Activated T-cell treated with anti-CD3 and anti-CD28 coated beads for 24 hours (primary cell): ENCODE measurements around the gene PFKL.

Experiments
- DNase-seq: peaks from one replicate; pipeline ENCODE4 v3.0.0-alpha.2; 2020; ENCODE audit warnings: low read depth

Gene PFKL

DNA sequence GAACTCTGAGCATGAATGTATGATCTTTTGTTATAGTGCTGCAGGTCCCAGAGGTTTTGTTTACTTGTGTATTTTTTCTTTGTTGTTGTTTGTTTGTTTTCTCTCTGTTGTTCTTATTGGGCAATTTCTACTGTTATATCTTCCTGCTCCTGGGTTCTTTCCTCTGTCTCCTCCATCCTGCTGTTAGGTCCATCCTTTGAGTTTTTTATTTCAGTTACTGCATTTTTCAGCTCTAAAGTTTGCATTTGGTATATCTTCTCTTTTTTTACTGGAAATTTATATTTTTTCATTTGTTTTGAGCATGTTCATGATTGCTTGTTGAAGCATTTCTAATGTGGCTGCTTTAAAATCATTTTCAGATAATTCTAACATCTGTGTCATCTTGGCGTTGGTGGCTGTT, 63.4 kb downstream of the PFKL start:
- no peak for DNase-seq

DNA sequence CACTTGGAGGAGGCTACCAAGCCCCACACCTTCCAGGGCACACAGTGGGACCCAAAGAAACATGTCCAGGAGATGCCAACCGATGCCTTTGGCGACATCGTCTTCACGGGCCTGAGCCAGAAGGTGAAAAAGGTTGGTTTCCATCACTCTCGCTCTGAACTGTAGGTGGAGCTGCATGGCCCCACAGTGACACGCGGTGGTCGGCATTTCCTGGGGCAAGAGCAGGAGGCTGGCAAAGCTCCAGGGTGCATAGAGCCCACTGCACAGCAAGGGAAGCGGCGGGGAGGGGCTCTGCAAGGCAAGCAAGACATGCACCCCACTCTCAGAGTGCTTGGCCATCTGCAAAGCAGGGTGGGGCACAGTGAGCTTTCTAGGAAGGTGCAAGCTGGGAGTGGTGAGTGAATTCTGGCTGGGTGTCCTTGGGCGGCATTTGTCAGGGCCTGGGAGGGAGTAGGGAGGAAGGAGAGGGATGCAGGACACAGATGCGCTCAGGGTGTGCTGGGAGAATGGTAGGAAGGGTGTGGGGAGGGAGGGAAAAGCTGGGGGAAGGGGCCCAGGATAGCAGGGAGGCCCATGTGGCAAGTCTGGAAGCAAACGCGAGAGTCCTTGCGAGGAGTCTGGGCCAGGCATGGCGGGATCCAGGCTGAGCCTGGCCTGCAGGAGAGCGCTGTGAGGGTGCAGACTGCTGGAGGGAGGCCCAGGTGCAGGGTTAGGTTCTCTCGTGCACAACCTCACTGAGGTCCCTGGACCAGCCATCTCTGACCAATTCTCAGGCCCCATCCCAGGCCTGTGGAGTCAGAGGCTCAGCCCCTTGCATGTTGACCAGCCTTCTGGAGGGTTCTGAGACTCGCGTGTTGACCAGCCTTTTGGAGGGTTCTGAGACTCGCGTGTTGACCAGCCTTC, 64.5 kb downstream of the PFKL start:
- no peak for DNase-seq

DNA sequence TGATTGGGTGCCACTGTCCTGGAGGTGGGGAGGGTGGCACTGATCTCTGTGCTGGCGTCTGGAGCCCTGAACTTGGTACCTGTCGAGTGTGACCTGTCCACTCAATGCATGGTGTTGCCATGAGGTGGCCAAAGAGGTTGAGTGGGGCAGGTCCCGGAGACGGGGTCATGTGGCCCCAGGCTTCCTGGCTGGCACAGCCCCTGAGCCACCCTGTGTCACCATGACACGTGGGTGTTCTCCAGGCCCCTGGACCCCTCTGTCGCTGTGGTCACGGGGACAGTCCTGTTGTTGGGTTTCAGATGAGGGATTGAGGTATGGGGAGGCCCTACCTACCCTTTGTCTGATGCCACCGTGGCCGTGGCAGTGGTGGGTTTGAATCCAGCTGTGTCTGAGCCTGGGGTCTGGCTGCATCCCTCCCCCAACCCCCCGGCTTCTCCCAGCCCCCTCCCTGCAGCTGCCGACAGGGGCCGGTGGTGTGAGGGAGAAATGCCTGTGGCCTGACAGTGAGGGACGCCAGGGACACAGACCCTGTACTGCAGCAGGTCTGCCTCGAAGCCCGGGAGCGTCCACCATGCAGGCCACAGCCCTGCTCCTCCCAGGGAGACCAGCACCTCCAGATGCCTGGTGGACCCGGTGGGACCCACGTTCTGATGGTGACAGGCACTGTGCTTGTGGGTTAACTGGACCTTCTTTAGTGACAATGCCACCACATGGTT, 65.6 kb downstream of the PFKL start:
- no peak for DNase-seq

DNA sequence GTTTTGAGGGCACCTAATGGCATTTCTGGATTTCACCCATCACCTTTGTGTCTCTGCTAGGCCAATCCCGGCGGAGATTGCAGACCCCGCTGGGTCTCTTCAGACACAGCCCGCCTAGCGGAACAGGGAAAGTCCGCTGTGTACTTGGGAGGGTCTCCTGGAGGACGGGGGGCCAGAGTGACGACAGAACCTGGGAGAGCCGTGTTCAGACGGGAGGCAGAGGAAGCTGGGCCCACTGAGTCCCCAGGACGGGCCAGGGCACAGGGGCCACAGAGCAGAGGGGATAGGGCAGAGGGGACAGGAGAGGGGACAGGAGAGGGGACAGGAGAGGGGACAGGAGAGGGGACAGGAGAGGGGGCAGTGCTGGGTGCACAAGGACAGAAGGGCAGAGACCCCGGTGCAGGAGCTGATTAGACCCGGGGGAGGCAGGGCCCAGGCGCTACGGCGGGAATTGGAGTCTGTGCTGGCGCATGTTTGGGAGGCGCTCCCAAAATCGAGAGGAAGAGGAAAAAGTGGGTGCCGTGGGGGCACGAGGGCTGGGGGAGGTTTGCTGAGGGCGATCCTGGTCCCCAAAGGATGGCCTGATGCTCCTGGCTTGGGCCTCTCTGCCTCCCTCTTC, 66.2 kb downstream of the PFKL start:
- no peak for DNase-seq

DNA sequence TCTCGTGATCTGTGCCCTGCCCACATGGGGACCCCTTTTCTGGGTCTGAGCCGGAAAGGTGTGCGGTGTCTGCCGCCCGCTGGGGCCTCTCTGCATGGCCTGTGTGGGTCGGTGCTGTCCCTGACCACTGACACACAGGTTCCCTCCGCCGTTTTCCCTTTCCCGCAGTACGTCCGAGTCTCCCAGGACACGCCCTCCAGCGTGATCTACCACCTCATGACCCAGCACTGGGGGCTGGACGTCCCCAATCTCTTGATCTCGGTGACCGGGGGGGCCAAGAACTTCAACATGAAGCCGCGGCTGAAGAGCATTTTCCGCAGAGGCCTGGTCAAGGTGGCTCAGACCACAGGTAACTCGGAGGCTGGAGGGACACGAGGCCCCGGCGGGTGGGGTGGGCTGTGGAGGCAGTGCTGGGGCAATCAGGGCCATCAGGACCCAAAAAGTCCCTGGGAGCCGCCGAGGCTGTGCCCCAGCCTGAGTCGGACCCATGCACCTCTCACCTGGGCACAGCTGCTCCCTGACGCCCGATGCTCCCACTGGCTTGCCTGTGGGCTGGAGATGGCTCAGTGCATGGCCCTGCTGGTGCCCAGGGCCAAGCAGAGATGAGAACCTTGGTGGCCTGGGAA, 66.8 kb downstream of the PFKL start:
- DNase-seq, result no peak

DNA sequence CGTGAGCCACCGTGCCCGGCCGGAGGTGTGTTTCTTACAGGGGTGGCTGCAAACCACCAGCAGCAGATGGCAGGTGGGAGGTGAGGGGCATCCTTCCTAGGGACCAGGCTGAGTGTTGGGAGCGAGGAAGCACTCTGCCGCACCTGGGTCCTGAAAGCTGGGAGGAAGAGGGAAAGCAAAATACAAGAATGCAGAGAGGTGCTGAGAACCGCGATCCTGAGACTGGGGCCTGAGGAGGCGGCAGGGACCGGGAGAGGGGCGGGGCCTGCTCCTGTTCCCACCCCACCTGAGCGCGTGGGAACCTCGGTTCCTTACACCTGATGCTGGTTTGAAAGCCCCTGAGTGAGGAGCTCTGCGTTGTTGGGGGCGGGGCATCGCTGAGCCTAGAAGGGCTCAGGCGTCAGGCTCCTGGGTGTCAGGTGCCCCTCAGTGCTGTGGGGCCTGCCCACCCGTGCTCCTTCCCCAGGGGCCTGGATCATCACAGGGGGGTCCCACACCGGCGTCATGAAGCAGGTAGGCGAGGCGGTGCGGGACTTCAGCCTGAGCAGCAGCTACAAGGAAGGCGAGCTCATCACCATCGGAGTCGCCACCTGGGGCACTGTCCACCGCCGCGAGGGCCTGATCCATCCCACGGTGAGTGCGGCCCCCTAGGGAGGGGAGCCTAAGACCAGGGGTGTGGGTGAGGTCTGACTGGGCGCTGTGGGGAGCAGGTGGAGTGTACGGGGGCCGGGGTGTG, 69.0 kb downstream of the PFKL start:
- no peak for DNase-seq

DNA sequence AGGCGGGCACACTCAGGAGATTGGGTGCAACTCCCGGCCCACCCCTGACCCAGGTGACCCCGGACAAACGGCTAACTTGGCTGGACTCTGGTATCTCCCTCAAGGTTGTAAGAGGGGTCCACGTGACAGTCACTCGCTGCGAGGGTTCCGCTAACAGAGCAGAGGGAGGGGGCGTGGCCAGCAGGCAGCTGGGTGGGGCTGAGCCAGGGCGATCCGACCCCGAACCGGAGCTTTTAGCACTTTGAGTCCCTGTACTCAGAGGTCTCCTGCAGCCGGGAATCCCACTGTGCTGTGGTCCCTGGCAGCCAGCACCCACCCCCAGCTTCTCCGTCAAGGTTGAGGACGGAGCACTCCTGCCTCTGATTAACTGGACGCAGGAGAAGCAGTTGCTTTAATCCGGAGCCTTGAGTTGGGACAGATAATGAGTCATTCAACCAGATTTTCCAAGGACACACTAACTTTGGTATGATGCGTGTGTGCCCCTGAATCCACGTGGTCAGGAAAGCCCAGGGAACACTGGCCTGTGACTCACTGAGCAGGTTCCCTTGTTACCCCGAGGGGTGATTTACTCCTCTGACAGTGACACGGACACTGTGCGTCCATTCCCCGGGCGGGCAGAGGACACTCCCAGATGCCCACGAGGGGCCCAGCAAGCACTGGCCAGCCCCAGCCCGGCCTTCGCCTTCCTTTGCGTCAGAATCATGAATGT, 70.3 kb downstream of the PFKL start:
- DNase-seq, result no peak

DNA sequence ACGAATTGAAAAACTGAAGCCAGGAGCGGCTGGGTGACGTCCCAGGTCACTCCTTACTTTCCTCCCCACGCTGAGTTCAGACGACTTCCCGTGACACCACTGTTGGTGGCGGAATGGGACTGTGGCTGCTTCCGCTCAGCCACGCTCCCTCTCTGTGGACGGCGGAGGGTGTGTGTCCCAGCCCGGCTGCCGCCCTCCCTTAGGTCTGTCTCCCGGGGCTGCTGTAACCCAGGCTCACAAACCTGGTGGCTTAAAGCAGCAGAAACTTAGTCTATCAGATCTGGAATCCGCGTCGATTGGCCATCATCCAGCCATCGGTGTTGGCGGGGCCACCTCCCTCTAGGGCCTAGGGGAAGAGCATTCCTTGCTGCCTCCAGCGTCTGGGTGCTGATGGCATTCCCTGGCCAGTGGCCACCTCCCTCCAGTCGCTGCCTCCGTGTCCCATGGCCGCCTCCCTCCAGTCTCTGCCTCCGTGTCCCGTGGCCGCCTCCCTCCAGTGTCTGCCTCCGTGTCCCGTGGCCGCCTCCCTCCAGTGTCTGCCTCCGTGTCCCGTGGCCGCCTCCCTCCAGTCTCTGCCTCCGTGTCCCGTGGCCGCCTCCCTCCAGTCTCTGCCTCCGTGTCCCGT, 71.0 kb downstream of the PFKL start:
- DNase-seq, result no peak

DNA sequence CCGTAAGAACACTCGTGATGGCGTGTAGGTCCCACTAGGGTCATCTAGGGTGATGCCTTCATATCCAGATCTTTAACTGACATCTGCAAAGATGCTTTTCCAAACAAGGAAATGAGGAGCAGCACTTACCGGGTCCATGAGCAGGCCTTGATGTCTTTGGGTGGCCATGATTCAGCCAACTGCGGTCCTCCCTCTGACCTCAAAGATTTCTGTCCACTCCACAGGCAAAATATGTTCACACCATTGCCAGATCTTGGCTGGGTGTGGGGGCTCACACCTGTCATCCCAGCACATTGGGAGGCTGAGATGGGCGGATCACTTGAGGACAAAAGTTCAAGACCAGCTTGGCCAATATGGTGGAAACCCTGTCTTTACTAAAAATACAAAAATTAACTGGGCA, 71.7 kb downstream of the PFKL start:
- no peak for DNase-seq

DNA sequence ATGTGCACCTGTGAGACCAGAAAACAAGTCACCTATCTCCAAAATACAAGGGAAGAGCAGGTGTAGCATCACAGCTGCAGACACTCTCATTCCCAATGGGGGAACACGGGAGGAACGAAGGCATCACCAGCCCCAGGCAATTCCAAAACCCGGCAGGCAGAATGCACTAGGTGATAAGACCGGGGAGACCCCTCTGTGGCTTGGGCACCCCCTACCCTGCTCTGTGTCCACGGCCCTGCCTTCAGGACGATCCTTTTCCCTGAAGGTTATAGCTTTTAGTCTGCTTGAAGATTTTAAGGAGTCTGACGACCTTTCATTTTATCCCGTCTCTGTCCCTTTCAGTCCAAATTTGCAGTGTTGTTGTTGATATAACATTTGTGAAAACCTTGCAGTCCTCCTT, 72.8 kb downstream of the PFKL start:
- no peak for DNase-seq

DNA sequence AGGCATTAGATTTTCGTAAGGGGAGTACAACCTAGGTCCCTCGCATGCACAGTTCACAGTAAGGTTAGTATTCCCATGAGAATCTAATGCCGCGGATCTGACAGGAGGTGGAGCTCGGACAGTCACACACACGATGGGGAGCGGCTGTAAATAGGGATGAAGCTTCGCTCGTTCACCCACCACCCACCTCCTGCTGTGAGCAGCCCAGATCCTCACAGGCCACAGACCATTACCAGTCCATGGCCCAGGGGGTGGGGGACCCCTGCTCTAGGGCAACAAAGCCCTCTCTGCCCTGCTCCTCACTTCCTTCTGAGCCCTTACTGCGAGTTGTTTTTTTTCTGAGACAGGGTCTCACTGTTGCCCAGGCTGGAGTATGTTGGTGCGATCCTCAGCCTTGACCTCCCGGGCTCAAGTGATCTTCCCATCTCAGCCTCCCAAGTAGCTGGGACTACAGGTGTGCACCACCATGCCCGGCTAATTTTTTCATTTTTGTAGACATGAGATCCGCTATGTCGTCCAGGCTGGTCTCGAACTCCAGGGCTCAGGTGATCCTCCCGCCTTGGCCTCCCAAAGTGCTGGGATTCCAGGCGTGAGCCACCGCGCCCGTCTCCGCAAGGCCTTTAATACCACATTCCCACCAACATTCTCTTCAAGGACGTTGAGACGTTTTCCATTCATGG, 74.9 kb downstream of the PFKL start:
- DNase-seq, result no peak

DNA sequence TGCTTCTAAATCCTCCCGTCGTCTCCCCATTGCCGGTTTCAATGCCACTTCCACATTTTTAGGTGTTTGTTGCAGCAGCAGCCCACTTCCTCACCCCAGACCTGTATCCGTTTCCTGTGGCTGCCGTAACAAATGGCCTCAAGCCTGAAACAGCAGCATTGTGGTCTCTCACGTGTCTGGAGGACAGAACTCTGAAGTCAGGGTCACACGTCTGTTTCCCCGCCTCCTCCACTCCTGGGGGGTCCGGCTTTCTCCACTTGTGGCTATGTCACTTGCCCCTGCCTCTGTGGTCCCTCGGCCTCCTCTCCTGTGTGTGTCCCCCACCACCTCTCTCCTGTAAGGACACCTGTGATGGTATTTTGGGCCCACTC, 75.4 kb downstream of the PFKL start:
- DNase-seq, result no peak

DNA sequence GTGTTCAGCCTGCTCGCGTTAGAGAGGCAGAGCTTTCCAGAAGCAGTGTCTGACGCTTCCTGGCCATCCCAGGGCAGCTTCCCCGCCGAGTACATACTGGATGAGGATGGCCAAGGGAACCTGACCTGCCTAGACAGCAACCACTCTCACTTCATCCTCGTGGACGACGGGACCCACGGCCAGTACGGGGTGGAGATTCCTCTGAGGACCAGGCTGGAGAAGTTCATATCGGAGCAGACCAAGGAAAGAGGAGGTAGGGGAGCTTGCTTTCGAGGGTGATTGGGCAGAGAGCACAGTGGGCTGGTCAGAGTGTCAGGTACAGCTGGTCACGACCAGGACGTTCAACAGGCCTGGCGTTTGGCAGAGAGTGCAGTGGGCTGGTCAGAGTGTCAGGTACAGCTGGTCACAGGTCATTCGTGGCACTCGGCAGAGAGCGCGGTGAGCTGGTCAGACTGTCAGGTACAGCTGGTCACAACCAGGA, 75.9 kb downstream of the PFKL start:
- no peak for DNase-seq

DNA sequence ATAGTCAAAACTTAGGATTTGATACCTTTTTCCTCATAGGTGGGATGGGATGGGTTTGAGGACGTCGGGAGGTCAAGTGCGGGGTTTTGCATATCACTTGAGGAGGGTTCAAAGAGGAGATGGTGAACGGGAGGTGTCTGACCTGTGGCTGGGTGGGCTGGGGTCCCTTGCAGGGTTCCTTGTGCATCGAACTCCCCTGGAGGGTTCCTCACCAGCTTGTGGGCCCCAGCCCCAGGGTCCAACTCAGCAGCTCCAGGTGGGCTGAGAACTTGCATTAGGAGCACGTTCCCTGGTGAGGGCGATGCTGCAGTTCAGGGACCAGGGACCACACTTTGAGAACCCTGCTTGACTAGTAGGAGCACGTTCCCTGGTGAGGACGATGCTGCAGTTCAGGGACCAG, 76.8 kb downstream of the PFKL start:
- DNase-seq, result no peak
